A673 (cell line): ENCODE measurements around the gene REST.

Experiments used
- CTCF ChIP-seq: fragments of 300-800, 200-600 bp; sonication (generic); conservative IDR thresholded peaks from 2 replicates; pipeline ENCODE4 v1.5.1; 2017; ENCODE audit warnings: low read depth, mild to moderate bottlenecking, antibody characterized with exemption, low read length, moderate library complexity, mixed read lengths
- EZH2 ChIP-seq: fragments of 200-600 bp; sonication (generic); IDR thresholded peaks from 2 replicates; pipeline ENCODE4 v1.6.1; 2017; ENCODE audit warnings: borderline replicate concordance, low read depth, mild to moderate bottlenecking, mixed read lengths, antibody characterized with exemption, low read length; ENCODE audit not compliant: poor library complexity, severe bottlenecking

DNA sequence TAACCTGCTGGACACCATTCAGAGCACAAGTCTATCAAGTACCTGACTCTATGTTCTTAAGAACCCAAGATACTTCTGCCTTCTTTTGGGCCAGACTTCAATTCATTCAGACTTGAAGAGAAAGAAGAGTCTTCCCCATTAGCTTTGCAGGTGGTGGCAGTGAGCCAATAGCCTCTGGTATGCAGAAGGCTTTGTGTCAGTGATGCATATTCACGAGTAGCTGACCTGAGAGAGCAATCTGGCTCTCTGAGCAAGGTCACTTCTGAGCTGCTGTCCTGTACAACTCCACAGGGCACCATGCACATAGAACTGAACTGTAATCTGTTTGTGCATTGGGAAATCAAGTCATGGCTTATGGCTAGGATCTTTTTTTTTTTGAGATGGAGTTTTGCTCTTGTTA, 46.3 kb upstream of the REST start:
- TF ChIP-seq CTCF, result no peak
- TF ChIP-seq EZH2, result no peak
